Endodermal cell (in vitro differentiated cells): ENCODE results near the gene SLC9A8. TPM values are rescaled to one million over a fixed set of nuclear protein-coding genes. Genes with fewer than 3 reads are reported as not detected.

Source experiments
- DNase-seq: peaks from one replicate; pipeline ENCODE4 v3.0.0-alpha.2; 2017
- H3K27ac ChIP-seq: 2 replicates; pipeline ENCODE4 v1.5.1; 2013; ENCODE audit warnings: mild to moderate bottlenecking, low read depth, low read length, moderate library complexity
- H3K27me3 ChIP-seq: 2 replicates; pipeline ENCODE4 v1.6.1; 2013; ENCODE audit warnings: mild to moderate bottlenecking, low read length, moderate library complexity; ENCODE audit not compliant: insufficient read depth, control insufficient read depth, poor library complexity, severe bottlenecking
- H3K36me3 ChIP-seq: 2 replicates; pipeline ENCODE4 v1.7.0; 2013; ENCODE audit warnings: mild to moderate bottlenecking, low read length, moderate library complexity; ENCODE audit not compliant: control insufficient read depth, insufficient read depth
- H3K4me1 ChIP-seq: one replicate; pipeline ENCODE4 v1.7.0; 2013; ENCODE audit warnings: low read length; ENCODE audit not compliant: control insufficient read depth, insufficient read depth
- H3K4me3 ChIP-seq: 2 replicates; pipeline ENCODE4 v1.5.1; 2013; ENCODE audit warnings: mild to moderate bottlenecking, low read length, moderate library complexity
- H3K9ac ChIP-seq: 2 replicates; pipeline ENCODE4 v1.6.1; 2013; ENCODE audit warnings: mild to moderate bottlenecking, low read length, moderate library complexity; ENCODE audit not compliant: poor library complexity, severe bottlenecking; ENCODE audit errors: extremely low read depth
- H3K9me3 ChIP-seq: 2 replicates; pipeline ENCODE4 v1.6.1; 2013; ENCODE audit warnings: mild to moderate bottlenecking, low read length, moderate library complexity; ENCODE audit not compliant: control insufficient read depth
- H3K27ac Mint-ChIP-seq: 2 replicates; pipeline ENCODE4 v1.8.0; 2020; ENCODE audit warnings: mixed read lengths
- H3K27me3 Mint-ChIP-seq: 2 replicates; pipeline ENCODE4 v1.8.0; 2021; ENCODE audit warnings: mild to moderate bottlenecking, mixed read lengths; ENCODE audit not compliant: insufficient read depth
- H3K36me3 Mint-ChIP-seq: 2 replicates; pipeline ENCODE4 v1.8.0; 2020; ENCODE audit warnings: low read depth, mixed read lengths
- H3K4me1 Mint-ChIP-seq: 2 replicates; pipeline ENCODE4 v1.8.0; 2020; ENCODE audit warnings: mixed read lengths
- H3K4me3 Mint-ChIP-seq: 2 replicates; pipeline ENCODE4 v1.8.0; 2020; ENCODE audit warnings: mild to moderate bottlenecking, moderate library complexity, mixed read lengths
- H3K9me3 Mint-ChIP-seq: 2 replicates; pipeline ENCODE4 v1.8.0; 2020; ENCODE audit warnings: mild to moderate bottlenecking, mixed read lengths
- CTCF ChIP-seq: fragments of 200-600 bp; sonication (generic); conservative IDR thresholded peaks from 2 replicates; pipeline ENCODE4 v1.5.0; 2021; ENCODE audit warnings: antibody characterized with exemption, mild to moderate bottlenecking
- WGBS, 2 experiments: methylation state at CpG; one replicate each; pipeline versions ENCODE4 v1.1.5 to v1.1.7; 2013; ENCODE audit warnings: missing lambda C conversion rate in 2 of 2, mixed read lengths in 1 of 2; ENCODE audit not compliant: insufficient coverage in 1 of 2, insufficient read length in 1 of 2; 5-methylcytosine and 5-hydroxymethylcytosine counted together
- total RNA-seq, 2 donors: library from RNA; stranded (reverse); fragmentation: NEBNext Ultra II Directional in 1 of 2; extraction: Animal tissue kit (Norgen Biotek cat#: 25700) in 1 of 2; gene quantifications; 2 replicates in 1 of 2; 3 replicates in 1 of 2; pipeline ENCODE4 v1.2.1, GENCODE V29; 2021

SLC9A8 gene
- total RNA-seq, 2 donors from 2014 or later = 8.6 to 10.3 TPM

- Histone ChIP-seq H3K4me1 (no peaks in the 10 kb centered on the region), H3K27me3 (no peaks in the 10 kb centered on the region), H3K4me3 (no peak overlapping the region), H3K27ac (no peak overlapping the region), H3K9ac (no peak overlapping the region), H3K9me3 (no peaks in the 10 kb centered on the region), H3K36me3 (peaks cover 22% of the 10 kb centered on the region)
- H3K4me1 Mint-ChIP-seq = peaks cover 13% of the 10 kb centered on the region
- H3K27me3 Mint-ChIP-seq = no peaks in the 10 kb centered on the region
- no peak for TF ChIP-seq CTCF
- H3K27ac Mint-ChIP-seq = no peak overlapping the region
- H3K4me3 Mint-ChIP-seq = no peak overlapping the region
- 83 to 95% methylated on average over 1 of the region's 1 CpG for WGBS, 2 experiments
- H3K9me3 Mint-ChIP-seq = no peaks in the 10 kb centered on the region
- H3K36me3 Mint-ChIP-seq = peaks cover 16% of the 10 kb centered on the region
- DNase-seq = peak; percentile 28
These were observed 59.4 kb downstream of the SLC9A8 start for GRCh38 chr20:49872056-49872455.

DNA sequence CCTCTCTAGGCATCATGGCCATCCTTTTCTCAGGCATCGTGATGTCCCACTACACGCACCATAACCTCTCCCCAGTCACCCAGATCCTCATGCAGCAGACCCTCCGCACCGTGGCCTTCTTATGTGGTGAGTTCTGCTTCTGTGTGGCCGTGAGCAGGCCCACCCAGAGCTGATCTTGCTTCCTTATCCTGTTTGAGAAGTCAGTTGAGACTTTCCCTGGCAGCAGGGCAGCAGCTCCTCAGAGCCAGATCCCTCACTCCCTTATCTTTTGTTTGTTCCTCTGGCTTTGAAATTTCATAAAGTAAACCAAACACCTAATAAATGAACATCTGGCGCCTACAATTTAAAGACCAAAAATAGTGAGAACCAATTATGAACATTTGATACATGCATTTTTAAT lies 62.1 kb downstream of the SLC9A8 start:
- no peaks in the 10 kb centered on the region for H3K9me3 ChIP-seq
- Mint-ChIP-seq H3K9me3 (no peaks in the 10 kb centered on the region), H3K36me3 (peaks cover 14% of the 10 kb centered on the region), H3K27me3 (no peaks in the 10 kb centered on the region), H3K4me1 (peaks cover 6% of the 10 kb centered on the region), H3K27ac (no peak overlapping the region), H3K4me3 (no peak overlapping the region)
- DNase-seq = no peak
- H3K4me3 ChIP-seq = no peak overlapping the region
- no peak overlapping the region for H3K9ac ChIP-seq
- no peaks in the 10 kb centered on the region for H3K27me3 ChIP-seq
- no peak overlapping the region for H3K27ac ChIP-seq
- no peak for TF ChIP-seq CTCF
- peaks cover 23% of the 10 kb centered on the region for H3K36me3 ChIP-seq
- H3K4me1 ChIP-seq = no peaks in the 10 kb centered on the region
- WGBS, 2 experiments = 83 to 94% methylated on average over 1 to 6 of the region's 6 CpGs

DNA sequence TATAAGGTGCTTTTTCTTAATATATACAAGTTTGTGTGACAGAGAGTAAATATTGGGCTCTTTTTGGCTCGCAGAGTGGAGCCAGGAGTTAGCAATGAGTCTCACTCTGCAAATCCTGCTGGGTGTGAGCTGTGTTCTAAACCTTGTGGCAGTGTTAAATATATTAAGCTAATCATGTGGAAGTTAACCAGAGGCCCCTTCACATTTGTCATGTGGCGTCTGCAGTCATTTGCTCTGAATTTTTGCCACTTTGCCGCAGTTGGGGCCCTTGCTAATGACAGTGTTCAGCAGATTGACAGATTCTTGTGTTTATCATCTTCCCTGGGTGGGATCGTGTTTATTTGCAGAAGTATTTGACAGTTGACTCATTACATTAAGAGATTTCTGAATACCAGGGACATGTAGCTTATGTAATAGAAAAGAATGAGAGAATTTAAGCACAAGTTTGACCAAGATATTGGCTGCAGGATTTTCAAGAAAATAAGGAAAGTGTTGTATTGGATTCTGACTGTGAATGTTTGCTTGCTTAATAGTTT lies 64.8 kb downstream of the SLC9A8 start:
- no peaks in the 10 kb centered on the region for H3K27me3 ChIP-seq
- WGBS, 2 experiments = 56 to 62% methylated on average over 4 of the region's 4 CpGs
- H3K9me3 ChIP-seq = no peaks in the 10 kb centered on the region
- H3K4me3 ChIP-seq = no peak overlapping the region
- no peak overlapping the region for H3K27ac ChIP-seq
- peaks cover 26% of the 10 kb centered on the region for H3K36me3 ChIP-seq
- no peaks in the 10 kb centered on the region for H3K4me1 ChIP-seq
- TF ChIP-seq CTCF = no peak
- Mint-ChIP-seq H3K4me3 (no peak overlapping the region), H3K27ac (no peak overlapping the region), H3K9me3 (no peaks in the 10 kb centered on the region), H3K27me3 (no peaks in the 10 kb centered on the region), H3K36me3 (peaks cover 12% of the 10 kb centered on the region), H3K4me1 (peaks cover 6% of the 10 kb centered on the region)
- DNase-seq = peak; percentile 28
- no peak overlapping the region for H3K9ac ChIP-seq
